Aorta (tissue), 5 donors: ENCODE results near the gene CRYBA2. TPM values are rescaled to one million over a fixed set of nuclear protein-coding genes. Genes with fewer than 3 reads are reported as not detected.

ENCODE experiments used
- ATAC-seq: fragments of 200-7000 bp; cut with Tn5 transposase; one replicate; pipeline ENCODE4 v1.9.1; 2022; ENCODE audit warnings: moderate library complexity; ENCODE audit not compliant: low FRiP score
- DNase-seq, 2 donors: peaks; one replicate each; pipeline ENCODE4 v3.0.0-alpha.2; 2020
- H3K27ac ChIP-seq, 2 donors: one replicate each; pipeline ENCODE4 v1.5.1; 2013; ENCODE audit warnings: low read length in 2 of 2, mild to moderate bottlenecking in 2 of 2, moderate library complexity in 2 of 2, control low read depth in 1 of 2, inconsistent platforms in 1 of 2, low read depth in 1 of 2
- H3K27me3 ChIP-seq, 2 donors: one replicate each; pipeline ENCODE4 v1.6.1; 2013; ENCODE audit warnings: control low read depth in 1 of 2, low read length in 1 of 2, mild to moderate bottlenecking in 1 of 2, moderate library complexity in 1 of 2; ENCODE audit not compliant: insufficient read depth in 2 of 2, control insufficient read depth in 1 of 2
- H3K36me3 ChIP-seq, 2 donors: one replicate each; pipeline ENCODE4 v1.6.1; 2013; ENCODE audit warnings: control low read depth in 1 of 2, low read length in 1 of 2, mild to moderate bottlenecking in 1 of 2; ENCODE audit not compliant: insufficient read depth in 2 of 2, control insufficient read depth in 1 of 2
- H3K4me1 ChIP-seq, 2 donors: one replicate each; pipeline ENCODE4 v1.6.1; 2013; ENCODE audit warnings: low read length in 2 of 2, control low read depth in 1 of 2, mild to moderate bottlenecking in 1 of 2, moderate library complexity in 1 of 2; ENCODE audit not compliant: insufficient read depth in 2 of 2, control insufficient read depth in 1 of 2
- H3K4me3 ChIP-seq, 2 donors: one replicate each; pipeline ENCODE4 v1.5.1; 2013; ENCODE audit warnings: low read length in 2 of 2, control low read depth in 1 of 2, mild to moderate bottlenecking in 1 of 2
- H3K9me3 ChIP-seq: one replicate; pipeline ENCODE4 v1.6.1; 2013; ENCODE audit warnings: mild to moderate bottlenecking, low read length; ENCODE audit not compliant: control insufficient read depth
- WGBS, 2 donors: extraction: QIAGEN DNeasy Blood & Tissue Kit; methylation state at CpG; one replicate each; pipeline ENCODE4 v1.1.7; 2013; 5-methylcytosine and 5-hydroxymethylcytosine counted together
- intact Hi-C, 2 donors: fragments of 100-400 bp; cut with DNase I; formaldehyde crosslinking; loops; one replicate each; pipeline versions ENCODE4 v1.14.2 to v1.15.0; 2022
- polyA plus RNA-seq, 2 donors: library from polyadenylated mRNA; stranded (reverse); fragments of 200-250 nt; gene quantifications; one replicate each; pipeline ENCODE4 v1.2.3, GENCODE V29; 2013
- total RNA-seq, 2 donors: library from RNA; stranded (reverse); fragmentation: NEBNext Ultra II Directional; extraction: Animal tissue kit (Norgen Biotek cat#: 25700); gene quantifications; one replicate each; pipeline ENCODE4 v1.2.1, GENCODE V29; 2021
- donor health status: healthy with polysubstance abuse.
- donor health status: Bipolar disorder and iron deficiency.
- donor health status: DM: no; HTN: no; CAD: no.
- donor health status: DM: no; HTN: no; CAD: no.
- donor health status: DM: yes; HTN: yes; CAD: no.

Gene CRYBA2
- total and polyA plus RNA-seq, 4 donors, result not detected

- intact Hi-C loops, result no loop called here
- H3K4me3 ChIP-seq, result no peak overlapping the region
- peak in 1 of 2 donors; percentile 40 for DNase-seq
- no peaks in the 10 kb centered on the region for H3K36me3 ChIP-seq
- H3K9me3 ChIP-seq, result peaks cover 2% of the 10 kb centered on the region
- no peaks in the 10 kb centered on the region for H3K4me1 ChIP-seq
- WGBS, 2 donors, result 17 to 26% methylated on average over 1 of the region's 1 CpG
- ATAC-seq, result no peak
- no peaks in the 10 kb centered on the region for H3K27me3 ChIP-seq
- H3K27ac ChIP-seq, result no peak overlapping the region
These were observed 22.3 kb downstream of the CRYBA2 start for GRCh38 chr2:218970894-218971293.

DNA sequence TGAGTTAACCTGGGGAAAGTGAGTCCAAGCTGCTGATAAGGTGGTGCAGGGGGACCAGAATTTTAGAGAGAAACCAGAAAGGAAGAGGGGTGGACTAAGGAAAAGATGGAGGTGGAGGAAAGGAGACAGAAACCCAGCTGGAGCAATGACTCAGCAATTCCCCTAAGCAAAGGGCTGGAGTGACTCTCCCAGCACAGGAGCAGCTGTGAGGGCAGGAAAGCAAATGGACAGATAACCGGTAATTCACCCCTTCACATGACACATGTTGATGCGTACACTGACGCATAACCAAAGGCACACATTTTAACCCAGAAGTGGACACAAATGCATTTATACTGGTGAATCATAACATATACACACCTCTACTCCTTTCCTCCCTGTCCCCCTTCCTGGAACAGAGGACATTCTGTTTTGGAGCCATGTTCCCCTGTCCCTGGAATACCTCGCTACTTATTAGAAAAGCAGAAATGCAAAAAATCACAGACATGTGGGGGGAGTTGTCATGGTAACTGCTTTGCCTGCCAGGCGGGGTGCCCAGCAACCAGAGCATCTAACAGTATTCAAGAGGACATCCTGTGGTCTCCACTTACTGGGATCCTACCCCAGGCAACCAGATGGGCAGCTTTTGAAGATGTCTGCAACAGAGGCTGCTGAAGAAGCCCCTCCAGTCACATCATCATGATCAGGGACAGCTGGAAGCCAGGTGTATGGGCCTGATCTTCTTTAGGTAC lies 29.0 kb downstream of the CRYBA2 start:
- intact Hi-C loops, result no loop called here
- Histone ChIP-seq H3K9me3 (no peaks in the 10 kb centered on the region), H3K27me3 (peaks cover 0 to 4% of the 10 kb centered on the region in 2 donors), H3K4me1 (no peaks in the 10 kb centered on the region), H3K27ac (no peak overlapping the region), H3K4me3 (no peak overlapping the region), H3K36me3 (no peaks in the 10 kb centered on the region)
- ATAC-seq (no peak), DNase-seq (peak in 1 of 2 donors; percentile 31)
- 45% methylated on average over 5 of the region's 5 CpGs for WGBS, 2 donors

DNA sequence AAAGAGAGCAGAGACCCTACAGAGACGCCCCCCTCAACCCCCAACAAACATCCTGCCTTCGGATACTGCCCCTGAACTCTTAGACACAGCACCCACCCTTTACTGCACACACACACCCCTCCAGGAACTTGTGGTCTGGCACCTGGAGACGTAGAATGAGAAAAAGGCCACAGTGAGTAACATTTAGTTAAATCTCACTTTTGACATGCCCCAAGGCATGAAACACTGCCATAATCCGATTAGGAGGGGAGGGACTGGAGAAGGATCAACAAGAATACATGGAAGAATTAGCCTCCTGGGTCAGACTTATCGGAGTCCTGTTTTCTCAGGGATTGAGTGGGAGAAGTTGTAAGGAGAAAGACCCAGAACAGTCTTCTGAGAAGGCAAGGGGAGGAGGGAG lies 29.6 kb downstream of the CRYBA2 start:
- intact Hi-C loops, result no loop called here
- Histone ChIP-seq H3K4me3 (no peak overlapping the region), H3K9me3 (no peaks in the 10 kb centered on the region), H3K27me3 (peaks cover 0 to 4% of the 10 kb centered on the region in 2 donors), H3K4me1 (no peaks in the 10 kb centered on the region), H3K27ac (no peak overlapping the region), H3K36me3 (no peaks in the 10 kb centered on the region)
- DNase-seq (no peak), ATAC-seq (no peak)
- WGBS, 2 donors, result 11 to 12% methylated on average over 5 of the region's 5 CpGs

DNA sequence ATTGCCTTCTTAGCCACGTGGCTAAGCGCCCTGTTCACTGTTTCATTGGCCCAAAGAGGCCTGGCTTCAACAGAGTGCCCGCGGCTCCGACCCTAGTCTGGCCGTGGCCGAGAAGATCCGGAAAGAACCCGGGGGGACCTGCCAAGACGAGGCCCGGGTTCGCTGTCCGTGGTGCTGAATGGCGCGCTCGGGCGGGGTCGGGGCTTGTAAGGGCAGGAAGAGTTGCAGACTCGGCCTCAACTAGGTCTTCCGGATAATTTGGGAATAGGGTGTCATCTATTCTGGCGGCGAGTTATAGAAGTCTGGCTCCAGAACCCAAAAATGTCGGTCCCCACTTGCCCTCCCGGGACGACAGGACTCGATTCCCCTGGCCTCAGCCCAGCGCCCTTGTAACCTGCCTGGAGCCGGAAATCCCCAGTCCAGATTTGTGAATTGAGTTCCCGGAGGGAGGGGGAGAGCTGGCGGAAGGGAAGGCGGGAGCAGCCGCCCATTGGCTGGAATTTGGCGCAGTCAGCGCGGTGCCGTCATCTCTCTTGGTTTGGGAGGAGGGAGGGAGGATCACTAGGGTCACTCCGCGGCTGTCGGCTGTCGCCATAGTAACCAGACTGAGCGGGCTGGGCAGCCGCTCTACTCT lies 30.2 kb downstream of the CRYBA2 start:
- no peaks in the 10 kb centered on the region for H3K4me1 ChIP-seq
- H3K9me3 ChIP-seq, result no peaks in the 10 kb centered on the region
- H3K27me3 ChIP-seq, result peaks cover 0 to 4% of the 10 kb centered on the region in 2 donors
- H3K27ac ChIP-seq, result no peak overlapping the region
- H3K36me3 ChIP-seq, result no peaks in the 10 kb centered on the region
- ATAC-seq, result no peak
- 1% methylated on average over 40 to 42 of the region's 42 CpGs for WGBS, 2 donors
- intact Hi-C loops, result no loop called here
- peak; percentile 71 to 91 for DNase-seq
- no peak overlapping the region for H3K4me3 ChIP-seq

GRCh38 chr2:218961651-218962570 lies 31.3 kb downstream of the CRYBA2 start:
- ATAC-seq (no peak), DNase-seq (no peak)
- Histone ChIP-seq H3K27me3 (peaks cover 0 to 4% of the 10 kb centered on the region in 2 donors), H3K4me1 (no peaks in the 10 kb centered on the region), H3K27ac (no peak overlapping the region), H3K9me3 (no peaks in the 10 kb centered on the region), H3K36me3 (no peaks in the 10 kb centered on the region), H3K4me3 (no peak overlapping the region)
- intact Hi-C loops, result no loop called here
- 8 to 9% methylated on average over 34 of the region's 34 CpGs for whole genome bisulfite sequencing, 2 donors

- Histone ChIP-seq H3K4me1 (no peaks in the 10 kb centered on the region), H3K27me3 (peaks cover 0 to 4% of the 10 kb centered on the region in 2 donors), H3K4me3 (no peak overlapping the region), H3K9me3 (no peaks in the 10 kb centered on the region), H3K27ac (no peak overlapping the region), H3K36me3 (no peaks in the 10 kb centered on the region)
- intact Hi-C loops, result no loop called here
- 8% methylated on average over 4 of the region's 4 CpGs for WGBS, 2 donors
- DNase-seq, result no peak
- ATAC-seq, result no peak
These were observed 32.0 kb downstream of the CRYBA2 start for GRCh38 chr2:218961229-218961628.

DNA sequence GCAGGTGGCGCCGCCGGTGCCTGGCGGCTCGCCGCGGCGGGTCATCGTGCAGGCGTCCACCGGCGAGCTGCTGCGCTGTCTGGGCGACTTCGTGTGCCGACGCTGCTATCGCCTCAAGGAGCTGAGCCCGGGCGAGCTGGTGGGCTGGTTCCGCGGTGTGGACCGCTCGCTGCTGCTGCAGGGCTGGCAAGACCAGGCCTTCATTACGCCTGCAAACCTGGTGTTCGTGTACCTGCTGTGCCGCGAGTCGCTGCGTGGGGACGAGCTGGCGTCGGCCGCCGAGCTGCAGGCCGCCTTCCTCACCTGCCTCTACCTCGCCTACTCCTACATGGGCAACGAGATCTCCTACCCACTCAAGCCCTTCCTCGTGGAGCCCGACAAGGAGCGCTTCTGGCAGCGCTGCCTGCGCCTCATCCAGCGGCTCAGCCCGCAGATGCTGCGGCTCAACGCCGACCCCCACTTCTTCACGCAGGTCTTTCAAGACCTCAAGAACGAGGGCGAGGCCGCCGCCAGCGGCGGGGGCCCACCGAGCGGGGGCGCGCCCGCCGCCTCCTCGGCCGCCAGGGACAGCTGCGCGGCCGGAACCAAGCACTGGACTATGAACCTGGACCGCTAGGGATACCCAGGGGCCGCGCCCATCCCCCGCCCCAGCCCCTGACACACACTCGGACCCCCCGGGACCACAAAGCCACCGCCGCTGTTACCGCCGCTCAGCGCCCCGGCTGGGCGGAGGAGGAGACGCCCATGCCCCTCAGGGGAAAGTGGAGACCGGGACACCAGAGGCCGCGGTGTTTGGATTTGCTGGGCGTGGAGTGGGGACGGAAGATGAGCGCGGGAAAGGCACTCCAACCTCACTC lies 32.7 kb downstream of the CRYBA2 start:
- WGBS, 2 donors, result 2% methylated on average over 56 to 87 of the region's 87 CpGs
- peak in 1 of 2 donors; percentile 54 for DNase-seq
- intact Hi-C loops, result no loop called here
- Histone ChIP-seq H3K27ac (no peak overlapping the region), H3K4me3 (no peak overlapping the region), H3K27me3 (peaks cover 0 to 4% of the 10 kb centered on the region in 2 donors), H3K9me3 (no peaks in the 10 kb centered on the region), H3K36me3 (no peaks in the 10 kb centered on the region), H3K4me1 (no peaks in the 10 kb centered on the region)
- ATAC-seq, result no peak

DNA sequence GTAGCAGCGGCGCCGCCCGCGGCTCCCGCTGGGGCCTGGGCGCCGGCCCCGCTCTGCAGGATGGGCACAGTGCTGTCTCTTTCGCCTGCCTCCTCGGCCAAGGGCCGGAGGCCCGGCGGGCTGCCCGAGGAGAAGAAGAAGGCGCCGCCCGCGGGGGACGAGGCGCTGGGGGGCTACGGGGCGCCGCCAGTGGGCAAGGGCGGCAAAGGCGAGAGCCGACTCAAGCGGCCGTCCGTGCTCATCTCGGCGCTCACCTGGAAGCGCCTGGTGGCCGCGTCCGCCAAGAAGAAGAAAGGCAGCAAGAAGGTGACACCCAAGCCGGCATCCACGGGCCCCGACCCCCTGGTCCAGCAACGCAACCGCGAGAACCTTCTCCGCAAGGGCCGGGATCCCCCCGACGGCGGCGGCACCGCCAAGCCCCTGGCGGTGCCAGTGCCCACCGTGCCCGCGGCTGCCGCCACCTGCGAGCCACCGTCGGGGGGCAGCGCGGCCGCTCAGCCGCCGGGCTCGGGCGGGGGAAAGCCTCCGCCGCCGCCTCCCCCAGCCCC lies 33.4 kb downstream of the CRYBA2 start:
- no peaks in the 10 kb centered on the region for H3K36me3 ChIP-seq
- no peak overlapping the region for H3K27ac ChIP-seq
- H3K9me3 ChIP-seq, result no peaks in the 10 kb centered on the region
- H3K27me3 ChIP-seq, result peaks cover 0 to 4% of the 10 kb centered on the region in 2 donors
- no peaks in the 10 kb centered on the region for H3K4me1 ChIP-seq
- ATAC-seq (no peak), DNase-seq (peak in 1 of 2 donors; percentile 75)
- WGBS, 2 donors, result 1 to 2% methylated on average over 53 to 67 of the region's 67 CpGs
- peak overlapping the region; percentile 4 to 29 for H3K4me3 ChIP-seq
- intact Hi-C loops, result no loop called here
